WTC11 (cell line): ENCODE results near the gene SORL1. TPM values are rescaled to one million over a fixed set of nuclear protein-coding genes. Genes with fewer than 3 reads are reported as not detected.

Experiments used
- ATAC-seq: fragments of 200-7000 bp; cut with Tn5 transposase; 2 replicates; pipeline ENCODE4 v1.10.0; 2021; ENCODE audit warnings: mild to moderate bottlenecking, moderate library complexity
- CTCF ChIA-PET: fragments of 300-600 bp; sonication (Branson Sonifier 250); formaldehyde crosslinking; loops from one replicate; lab custom pipeline; 2021; ENCODE audit warnings: antibody characterized with exemption; lab: Charles Lee
- POLR2A ChIA-PET: fragments of 350-600 bp; sonication (Branson Sonifier 250); formaldehyde crosslinking; loops from one replicate; lab custom pipeline; 2021; ENCODE audit warnings: antibody characterized with exemption; lab: Charles Lee
- DNase-seq: peaks from one replicate; pipeline ENCODE4 v3.0.0; 2021; ENCODE audit warnings: low spot score
- H3K27ac Mint-ChIP-seq: 2 replicates; pipeline ENCODE4 v1.8.0; 2021; ENCODE audit warnings: mixed read lengths
- H3K27me3 Mint-ChIP-seq: 2 replicates; pipeline ENCODE4 v1.8.0; 2021; ENCODE audit warnings: low read depth, mild to moderate bottlenecking, moderate library complexity, mixed read lengths
- H3K36me3 Mint-ChIP-seq: 2 replicates; pipeline ENCODE4 v1.8.0; 2021; ENCODE audit warnings: mixed read lengths
- H3K4me1 Mint-ChIP-seq: 2 replicates; pipeline ENCODE4 v1.8.0; 2022; ENCODE audit warnings: mixed read lengths
- H3K4me3 Mint-ChIP-seq: 2 replicates; pipeline ENCODE4 v1.8.0; 2021; ENCODE audit warnings: mild to moderate bottlenecking, moderate library complexity, mixed read lengths
- H3K9me3 Mint-ChIP-seq: 2 replicates; pipeline ENCODE4 v1.8.0; 2021; ENCODE audit warnings: mixed read lengths
- ARID4B ChIP-seq: sonication (generic); formaldehyde crosslinking; IDR thresholded peaks from 2 replicates; pipeline ENCODE4 v1.8.0; 2023; ENCODE audit warnings: missing genetic modification reagents, mild to moderate bottlenecking, borderline replicate concordance
- ATF2 ChIP-seq: sonication (generic); formaldehyde crosslinking; IDR thresholded peaks from 2 replicates; pipeline ENCODE4 v1.8.1; 2022; ENCODE audit warnings: low read depth, missing genetic modification reagents, borderline replicate concordance
- ATF3 ChIP-seq: sonication (generic); formaldehyde crosslinking; conservative IDR thresholded peaks from 2 replicates; pipeline ENCODE4 v1.8.1; 2022; ENCODE audit warnings: mild to moderate bottlenecking, missing genetic modification reagents
- E2F4 ChIP-seq: sonication (generic); formaldehyde crosslinking; IDR thresholded peaks from 2 replicates; pipeline ENCODE4 v1.8.1; 2022; ENCODE audit warnings: low read depth, mild to moderate bottlenecking, moderate library complexity, missing genetic modification reagents, borderline replicate concordance
- ELF4 ChIP-seq: sonication (generic); formaldehyde crosslinking; IDR thresholded peaks from 2 replicates; pipeline ENCODE4 v1.8.1; 2022; ENCODE audit warnings: low read depth, mild to moderate bottlenecking, moderate library complexity, missing genetic modification reagents
- ERG ChIP-seq: fragments of 250-450 bp; sonication (Bioruptor Pico); IDR thresholded peaks from 2 replicates; pipeline ENCODE4 v1.8.0; 2021; ENCODE audit warnings: mild to moderate bottlenecking
- GABPB1 ChIP-seq: sonication (generic); formaldehyde crosslinking; IDR thresholded peaks from 2 replicates; pipeline ENCODE4 v1.8.1; 2023; ENCODE audit warnings: mild to moderate bottlenecking, missing genetic modification reagents
- GTF2I ChIP-seq: fragments of 250-450 bp; sonication (Bioruptor Pico); conservative IDR thresholded peaks from 2 replicates; pipeline ENCODE4 v1.4.0; 2021; ENCODE audit warnings: mild to moderate bottlenecking
- NFATC4 ChIP-seq: fragments of 250-450 bp; sonication (Bioruptor Pico); IDR thresholded peaks from 2 replicates; pipeline ENCODE4 v1.9.0; 2021; ENCODE audit warnings: mild to moderate bottlenecking
- PRDM15 ChIP-seq: sonication (generic); formaldehyde crosslinking; IDR thresholded peaks from 2 replicates; pipeline ENCODE4 v1.8.0; 2022; ENCODE audit warnings: missing genetic modification reagents
- SMAD4 ChIP-seq: sonication (generic); formaldehyde crosslinking; IDR thresholded peaks from 2 replicates; pipeline ENCODE4 v1.8.0; 2022; ENCODE audit warnings: mild to moderate bottlenecking, missing genetic modification reagents
- SP1 ChIP-seq: sonication (generic); formaldehyde crosslinking; conservative IDR thresholded peaks from 2 replicates; pipeline ENCODE4 v1.8.1; 2022; ENCODE audit warnings: missing genetic modification reagents
- TCF7 ChIP-seq: sonication (generic); formaldehyde crosslinking; IDR thresholded peaks from 2 replicates; pipeline ENCODE4 v1.8.0; 2022; ENCODE audit warnings: mild to moderate bottlenecking, low read depth, missing genetic modification reagents, moderate library complexity
- USF1 ChIP-seq: sonication (generic); formaldehyde crosslinking; IDR thresholded peaks from 2 replicates; pipeline ENCODE4 v1.8.0; 2022; ENCODE audit warnings: mild to moderate bottlenecking, missing genetic modification reagents
- ZBTB21 ChIP-seq: sonication (generic); formaldehyde crosslinking; IDR thresholded peaks from 2 replicates; pipeline ENCODE4 v1.8.1; 2023; ENCODE audit warnings: mild to moderate bottlenecking, missing genetic modification reagents, borderline replicate concordance
- ZNF416 ChIP-seq: fragments of 250-450 bp; sonication (Bioruptor Pico); IDR thresholded peaks from 2 replicates; pipeline ENCODE4 v1.9.0; 2021; ENCODE audit warnings: mild to moderate bottlenecking, inconsistent platforms
- ZNF532 ChIP-seq: fragments of 250-450 bp; sonication (Bioruptor Pico); IDR thresholded peaks from 2 replicates; pipeline ENCODE4 v1.9.0; 2021; ENCODE audit warnings: mild to moderate bottlenecking, borderline replicate concordance
- total RNA-seq: library from RNA; stranded (reverse); gene quantifications from 3 replicates; pipeline ENCODE4 v1.2.3, GENCODE V29; 2021

Gene SORL1
- total RNA-seq, 1 experiment from 2014 or later = 87.1 TPM

GRCh38 chr11:121626980-121627379 is 174.9 kb downstream of the SORL1 start:
- H3K27ac Mint-ChIP-seq = no peak overlapping the region
- peaks cover 19% of the 10 kb centered on the region for H3K4me1 Mint-ChIP-seq
- CTCF ChIA-PET = interaction anchor here (0.9 kb wide), 1 partner anchor 9 kb away, joined by 3 read pairs; no protein-coding TSS in a partner anchor
- H3K36me3 Mint-ChIP-seq = peaks cover 83% of the 10 kb centered on the region
- H3K4me3 Mint-ChIP-seq = no peak overlapping the region
- ATAC-seq (no peak), DNase-seq (no peak)
- no peaks in the 10 kb centered on the region for H3K9me3 Mint-ChIP-seq
- no peaks in the 10 kb centered on the region for H3K27me3 Mint-ChIP-seq
- TF ChIP-seq NFATC4 (CRISPR knock-in tag) = no peak
- TF ChIP-seq, all 79 proteins: peak for 0
- POLR2A ChIA-PET = no interaction called here

GRCh38 chr11:121630041-121630440 is 177.9 kb downstream of the SORL1 start:
- ATAC-seq (no peak), DNase-seq (no peak)
- TF ChIP-seq SP1 (CRISPR knock-in tag) = no peak
- TF ChIP-seq TCF7 (CRISPR knock-in tag) = no peak
- no peak for TF ChIP-seq ATF3 (CRISPR knock-in tag)
- TF ChIP-seq ELF4 (CRISPR knock-in tag) = no peak
- TF ChIP-seq SMAD4 (CRISPR knock-in tag) = no peak
- TF ChIP-seq ZBTB21 (CRISPR knock-in tag) = no peak
- TF ChIP-seq GABPB1 (CRISPR knock-in tag) = no peak
- TF ChIP-seq E2F4 = no peak
- TF ChIP-seq GTF2I (CRISPR knock-in tag) = no peak
- TF ChIP-seq PRDM15 (CRISPR knock-in tag) = no peak
- no peak for TF ChIP-seq ZNF416 (CRISPR knock-in tag)
- TF ChIP-seq ATF2 (CRISPR knock-in tag) = no peak
- TF ChIP-seq ZNF532 (CRISPR knock-in tag) = no peak
- TF ChIP-seq USF1 = no peak
- no peak for TF ChIP-seq ERG
- TF ChIP-seq ARID4B (CRISPR knock-in tag) = no peak

More at GRCh38 chr11:121630041-121630440, 177.9 kb downstream of the SORL1 start:
- Mint-ChIP-seq H3K27me3 (no peaks in the 10 kb centered on the region), H3K4me3 (no peak overlapping the region), H3K4me1 (no peaks in the 10 kb centered on the region), H3K36me3 (peaks cover 76% of the 10 kb centered on the region), H3K9me3 (no peaks in the 10 kb centered on the region), H3K27ac (no peak overlapping the region)
- ChIA-PET CTCF (no interaction called here), POLR2A (no interaction called here)
